HG03060 (cell line): ENCODE measurements around the gene ZBTB20.
A peak's percentile ranks its signal among the peaks of the same experiment; 100 is the strongest.

ENCODE experiments used
- ATAC-seq: cut with Tn5 transposase; IDR thresholded peaks from one replicate; pipeline ENCODE4 v1.9.1; 2021; ENCODE audit warnings: low read depth, moderate number of reproducible peaks; ENCODE audit not compliant: unreplicated experiment

The ZBTB20 gene

GRCh38 chr3:115040246-115040645 lies 106.8 kb downstream of the ZBTB20 start:
- ATAC-seq: no peak

DNA sequence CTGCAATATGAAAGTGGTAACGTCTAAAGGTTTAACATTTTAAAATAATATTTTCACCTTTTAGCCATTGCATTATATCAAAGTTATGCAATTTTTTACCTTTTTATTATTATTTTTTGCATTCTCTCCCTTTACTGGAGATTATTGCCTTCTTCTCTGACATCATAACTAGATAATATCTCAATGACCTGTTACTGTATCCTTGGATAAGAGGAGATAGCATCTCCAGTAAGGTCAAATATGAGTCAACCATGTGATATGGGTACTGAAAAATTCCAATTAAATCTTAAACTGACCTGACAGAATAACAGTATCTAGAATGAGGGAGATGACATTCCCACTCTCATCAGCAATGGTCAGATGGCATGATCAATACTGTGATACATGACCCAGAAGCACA lies 108.3 kb downstream of the ZBTB20 start:
- no peak for ATAC-seq

- no peak for ATAC-seq
These were observed 124.2 kb downstream of the ZBTB20 start for GRCh38 chr3:115022835-115023398.

GRCh38 chr3:115022199-115022598 lies 124.9 kb downstream of the ZBTB20 start:
- no peak for ATAC-seq

DNA sequence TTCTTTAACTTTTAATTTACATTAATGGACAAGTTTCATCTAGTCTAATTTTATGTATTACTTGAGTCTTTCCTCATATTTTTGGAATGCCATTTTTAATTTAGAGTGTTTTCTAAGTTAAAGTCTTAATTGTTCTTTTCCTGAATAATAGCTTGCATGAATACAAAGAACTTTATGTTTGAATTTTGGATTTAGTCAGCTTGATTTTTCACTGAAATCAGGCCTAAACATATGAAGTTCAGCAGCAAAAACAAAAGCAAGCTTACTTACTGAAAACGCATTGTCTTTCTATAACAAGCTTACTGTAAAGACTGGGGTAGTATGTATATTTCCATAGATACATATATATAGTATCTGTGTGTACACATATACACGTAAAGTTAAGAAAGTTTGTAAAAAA lies 126.0 kb downstream of the ZBTB20 start:
- ATAC-seq: no peak

- no peak for ATAC-seq
These were observed 127.2 kb downstream of the ZBTB20 start for GRCh38 chr3:115019900-115020299.

DNA sequence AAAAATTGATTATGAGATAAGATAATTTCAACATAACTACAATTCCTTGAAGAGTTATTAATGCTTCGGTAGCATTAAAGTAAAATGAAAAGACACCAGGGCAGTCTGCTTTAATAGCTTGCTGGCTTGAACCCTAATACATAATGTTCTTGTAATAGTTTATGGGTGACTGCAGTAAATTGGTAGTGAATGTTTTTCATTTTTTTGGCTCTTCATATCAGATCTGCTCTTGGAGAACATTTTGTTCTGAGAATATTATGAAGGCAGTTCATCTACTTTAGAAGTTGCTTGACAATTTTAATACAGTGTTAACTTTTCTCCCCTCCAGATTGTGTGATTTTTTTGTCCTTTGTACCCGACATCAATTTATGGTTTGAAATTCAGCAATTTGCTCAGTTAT lies 128.4 kb downstream of the ZBTB20 start:
- no peak for ATAC-seq

DNA sequence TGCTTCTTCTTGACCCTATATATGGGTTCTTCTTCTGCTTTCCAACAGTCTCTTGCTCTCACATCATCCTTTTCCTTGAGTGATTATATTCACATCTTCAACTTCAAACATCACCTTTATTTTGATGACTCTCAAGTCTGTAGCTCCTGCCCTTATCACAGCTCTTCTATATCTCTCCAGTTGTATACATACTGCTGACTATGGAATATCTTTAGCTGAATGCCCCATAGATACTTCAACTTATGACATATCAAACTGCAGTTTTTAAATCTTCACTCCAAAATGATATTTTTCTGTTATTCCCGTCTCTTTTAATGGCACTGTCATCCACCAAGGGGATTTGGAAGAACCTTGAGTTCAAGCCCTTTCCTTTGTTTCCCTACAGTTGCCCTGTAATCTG lies 139.1 kb downstream of the ZBTB20 start:
- no peak for ATAC-seq

GRCh38 chr3:115004201-115005140 lies 142.6 kb downstream of the ZBTB20 start:
- ATAC-seq: no peak

DNA sequence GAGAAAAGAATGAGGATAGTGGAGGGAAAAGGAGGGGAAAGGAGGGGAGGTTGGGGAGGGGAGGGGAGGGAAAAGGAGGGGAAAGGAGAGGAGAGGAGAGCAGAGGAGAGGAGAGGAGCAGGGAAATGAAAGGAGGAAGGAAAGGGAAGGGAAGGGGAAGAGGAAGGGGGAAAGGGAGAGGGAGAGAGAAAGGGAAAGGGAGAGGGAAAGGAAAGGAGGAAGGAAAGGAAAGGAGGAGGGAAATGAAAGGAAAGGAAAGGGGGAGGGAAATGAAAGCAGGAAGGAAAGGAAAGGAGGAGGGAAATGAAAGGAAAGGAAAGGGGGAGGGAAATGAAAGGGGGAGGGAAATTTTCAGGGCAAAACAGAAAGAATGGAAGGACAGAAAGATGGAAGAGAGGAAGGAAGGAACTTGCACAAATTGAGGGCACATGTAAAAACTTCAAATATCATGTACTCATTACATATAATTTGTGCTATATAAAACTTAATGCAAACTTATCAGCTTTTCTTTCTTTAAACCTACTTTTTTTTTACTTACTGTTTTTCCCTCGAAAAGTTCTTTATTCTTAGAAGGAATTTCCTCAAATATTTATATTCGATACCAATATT lies 148.0 kb downstream of the ZBTB20 start:
- no peak for ATAC-seq

DNA sequence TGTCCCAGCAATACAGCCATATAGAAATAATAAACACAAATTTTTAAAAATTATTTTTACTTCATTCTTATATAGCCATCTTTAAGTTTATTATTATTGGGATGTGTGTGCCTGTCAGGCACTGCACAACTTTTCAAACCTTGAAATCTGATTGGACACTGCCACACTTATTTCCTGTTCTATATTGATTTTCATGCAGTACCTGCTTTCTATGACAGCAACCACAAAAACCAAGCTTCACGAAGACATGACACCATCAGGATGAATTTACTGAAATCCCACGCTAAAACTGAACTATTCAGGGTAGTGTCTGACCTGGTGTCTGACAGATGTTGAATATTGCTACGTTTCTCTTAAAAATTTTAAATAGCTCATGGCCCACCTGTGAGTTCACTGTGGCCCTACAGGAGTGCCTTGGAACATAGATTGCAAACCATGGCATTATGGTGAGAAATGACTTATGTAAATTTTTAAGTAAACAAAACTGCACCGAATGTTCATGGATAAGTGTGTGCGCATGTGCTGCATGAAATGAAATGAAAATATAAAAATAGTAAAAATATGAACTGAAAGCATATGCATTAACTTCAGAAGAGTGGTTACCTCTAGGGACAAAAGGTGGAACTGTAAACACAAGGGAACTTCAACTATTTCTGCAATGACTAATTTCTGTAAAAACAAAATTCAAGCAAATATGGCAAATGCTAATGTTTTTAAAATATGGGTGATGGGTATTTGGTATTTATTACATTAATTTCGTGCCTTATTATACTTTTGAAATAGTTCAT lies 152.3 kb downstream of the ZBTB20 start:
- no peak for ATAC-seq

GRCh38 chr3:114985776-114986175 lies 161.3 kb downstream of the ZBTB20 start:
- no peak for ATAC-seq

DNA sequence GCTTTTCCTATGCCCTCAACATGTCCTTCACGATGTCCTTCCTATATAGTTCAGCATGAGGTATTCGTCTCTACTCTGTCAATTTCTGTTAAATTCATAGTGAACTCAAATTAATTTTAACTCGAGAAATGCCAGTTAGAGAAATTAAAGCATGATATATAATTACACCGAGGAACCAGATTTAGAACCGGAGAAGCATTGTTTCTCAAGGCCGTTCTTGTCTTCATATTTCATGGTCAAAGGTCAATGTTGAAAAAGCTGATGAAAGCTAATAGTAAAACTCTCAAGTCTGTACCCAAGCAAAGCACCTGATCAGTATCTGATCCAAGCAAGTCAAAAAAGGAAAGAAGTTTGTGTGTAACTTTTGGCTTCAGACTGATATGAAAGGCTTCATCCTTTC lies 163.8 kb downstream of the ZBTB20 start:
- ATAC-seq: no peak

DNA sequence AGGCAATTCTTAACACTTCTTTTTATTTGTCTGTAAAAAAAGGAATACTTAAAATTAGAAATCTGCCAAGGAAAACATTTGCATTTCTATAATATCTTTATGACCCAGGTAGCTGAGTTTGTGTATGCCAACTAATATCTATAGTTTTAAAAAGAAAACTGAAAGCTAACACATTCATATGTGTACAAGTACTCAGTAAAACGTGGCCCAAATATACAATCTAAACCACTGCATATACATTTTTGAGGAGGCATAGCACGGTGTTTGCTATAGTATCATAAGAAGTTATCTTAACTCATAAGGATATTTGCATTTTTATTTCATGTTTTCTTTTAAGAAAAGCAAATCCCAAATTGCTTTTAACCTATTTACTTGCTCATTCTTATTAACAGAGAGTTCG lies 172.7 kb downstream of the ZBTB20 start:
- peak; percentile 79 for ATAC-seq

DNA sequence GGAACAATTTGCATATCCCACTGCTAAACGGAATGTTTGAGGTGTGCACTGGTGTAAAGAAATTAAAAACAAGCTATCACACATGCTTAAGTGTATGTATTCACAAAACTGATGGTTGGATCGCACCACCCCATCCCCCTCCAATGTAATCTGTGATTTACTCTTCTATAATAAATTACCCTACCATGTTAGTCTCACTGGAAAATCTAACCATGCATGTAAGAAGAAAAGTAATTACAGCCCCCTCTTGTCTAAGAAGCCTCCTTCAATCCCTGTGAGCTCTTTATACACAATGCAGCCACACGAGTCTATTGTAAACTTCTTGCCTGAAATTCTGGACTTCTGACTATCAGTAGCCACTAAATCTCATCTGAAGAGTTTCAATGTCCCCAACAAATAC lies 173.6 kb downstream of the ZBTB20 start:
- no peak for ATAC-seq

GRCh38 chr3:114967168-114967567 lies 179.9 kb downstream of the ZBTB20 start:
- no peak for ATAC-seq

- no peak for ATAC-seq
These were observed 184.9 kb downstream of the ZBTB20 start for GRCh38 chr3:114962189-114962588.

- ATAC-seq: no peak
These were observed 188.2 kb downstream of the ZBTB20 start for GRCh38 chr3:114958930-114959329.

- ATAC-seq: no peak
These were observed 193.3 kb downstream of the ZBTB20 start for GRCh38 chr3:114953800-114954199.

DNA sequence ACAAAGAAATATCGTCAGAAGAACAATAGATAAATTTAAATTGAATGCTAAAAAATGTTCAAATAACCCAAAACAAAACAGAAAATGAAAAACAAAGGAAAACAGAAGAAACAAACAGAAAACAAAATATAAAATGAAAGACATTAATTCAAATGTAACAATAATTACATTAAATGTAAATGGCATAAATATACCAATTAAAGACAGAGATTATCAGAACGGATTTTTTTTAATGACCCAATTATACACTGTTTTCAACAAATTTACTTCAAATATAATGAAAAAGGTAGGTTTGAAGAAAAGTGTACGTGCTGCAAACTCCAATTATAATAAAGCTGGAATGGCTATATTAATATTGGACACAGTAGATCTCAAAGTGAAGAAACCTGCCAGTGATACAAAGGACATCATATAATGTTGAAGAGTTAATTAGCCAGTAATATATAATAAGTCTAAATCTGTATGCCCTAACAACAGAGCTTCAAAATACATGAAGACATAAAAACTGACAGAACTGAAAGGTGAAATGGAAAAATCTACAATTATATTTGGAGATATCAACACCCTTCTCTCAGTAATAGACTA lies 193.8 kb downstream of the ZBTB20 start:
- no peak for ATAC-seq

GRCh38 chr3:114942773-114943172 lies 204.3 kb downstream of the ZBTB20 start:
- no peak for ATAC-seq
